ENCODE measurements around the gene AHCYL1.

DNA sequence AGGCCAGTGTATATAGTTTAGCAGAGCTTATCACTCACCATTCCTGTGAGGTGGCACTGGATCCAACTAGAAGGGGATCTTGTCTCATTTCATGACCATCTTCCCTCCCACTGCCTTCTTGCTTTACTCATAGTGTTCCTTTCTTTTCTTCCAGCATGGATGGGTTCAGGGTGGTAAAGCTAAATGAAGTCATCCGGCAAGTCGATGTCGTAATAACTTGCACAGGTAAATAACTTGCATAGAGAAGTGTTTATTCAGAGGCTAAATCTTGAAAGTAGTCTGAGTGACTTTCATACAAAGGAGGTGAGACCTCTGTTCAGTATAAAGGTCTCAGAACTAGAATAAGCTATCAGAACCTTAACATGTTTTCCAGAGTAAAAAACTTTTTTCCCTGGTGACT is 33.2 kb downstream of the AHCYL1 start:
- TF ChIP-seq, protein P1, sequence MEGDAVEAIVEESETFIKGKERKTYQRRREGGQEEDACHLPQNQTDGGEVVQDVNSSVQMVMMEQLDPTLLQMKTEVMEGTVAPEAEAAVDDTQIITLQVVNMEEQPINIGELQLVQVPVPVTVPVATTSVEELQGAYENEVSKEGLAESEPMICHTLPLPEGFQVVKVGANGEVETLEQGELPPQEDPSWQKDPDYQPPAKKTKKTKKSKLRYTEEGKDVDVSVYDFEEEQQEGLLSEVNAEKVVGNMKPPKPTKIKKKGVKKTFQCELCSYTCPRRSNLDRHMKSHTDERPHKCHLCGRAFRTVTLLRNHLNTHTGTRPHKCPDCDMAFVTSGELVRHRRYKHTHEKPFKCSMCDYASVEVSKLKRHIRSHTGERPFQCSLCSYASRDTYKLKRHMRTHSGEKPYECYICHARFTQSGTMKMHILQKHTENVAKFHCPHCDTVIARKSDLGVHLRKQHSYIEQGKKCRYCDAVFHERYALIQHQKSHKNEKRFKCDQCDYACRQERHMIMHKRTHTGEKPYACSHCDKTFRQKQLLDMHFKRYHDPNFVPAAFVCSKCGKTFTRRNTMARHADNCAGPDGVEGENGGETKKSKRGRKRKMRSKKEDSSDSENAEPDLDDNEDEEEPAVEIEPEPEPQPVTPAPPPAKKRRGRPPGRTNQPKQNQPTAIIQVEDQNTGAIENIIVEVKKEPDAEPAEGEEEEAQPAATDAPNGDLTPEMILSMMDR (IDR thresholded peaks at IDR 0.05; ENCODE audit: low read depth, low read length) = no peak
- no peak for TF ChIP-seq POLR2A (IDR thresholded peaks at IDR 0.05; ENCODE audit: extremely low read depth, insufficient read length)
- TF ChIP-seq, protein P2, sequence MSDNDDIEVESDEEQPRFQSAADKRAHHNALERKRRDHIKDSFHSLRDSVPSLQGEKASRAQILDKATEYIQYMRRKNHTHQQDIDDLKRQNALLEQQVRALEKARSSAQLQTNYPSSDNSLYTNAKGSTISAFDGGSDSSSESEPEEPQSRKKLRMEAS (IDR thresholded peaks at IDR 0.05; ENCODE audit: low read depth, low read length) = no peak
- no peak for TF ChIP-seq MYC (IDR thresholded peaks at IDR 0.05; ENCODE audit: low read depth, low read length)
